Measurements from ENCODE around the gene TCP11. TPM values are rescaled to one million over a fixed set of nuclear protein-coding genes. Genes with fewer than 3 reads are reported as not detected.

Gene TCP11
- total RNA-seq, 1 experiment from 2014 or later: not detected

DNA sequence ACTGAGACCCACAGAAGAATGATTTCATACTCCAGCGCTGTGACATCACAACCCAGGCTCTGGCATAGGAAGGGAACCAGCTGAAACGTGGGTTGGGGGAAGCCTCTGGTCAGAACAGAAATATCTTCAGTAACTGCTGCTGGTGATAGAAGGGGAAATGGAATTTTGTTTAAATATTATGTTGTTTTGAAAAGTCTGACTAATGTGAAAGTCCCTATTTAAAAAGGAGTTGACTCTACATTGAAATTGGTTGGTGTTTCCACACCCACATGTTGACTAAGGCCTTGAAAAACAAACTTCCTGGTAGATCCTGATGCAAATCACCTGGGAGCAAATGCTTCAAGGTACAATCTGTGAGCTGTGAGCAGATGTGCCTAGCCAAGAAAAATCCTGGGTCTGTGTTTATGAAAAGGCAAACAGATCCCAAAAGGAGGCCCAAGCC is 24.5 kb upstream of the TCP11 start:
- peaks cover 5% of the 10 kb centered on the region in 2 experiments; a peak in 4 of 5 replicates for H3K9me3 Mint-ChIP-seq
- H2AK5ac ChIP-seq (ENCODE audit: insufficient read length, low read length): no peak overlapping the region
- no peaks in the 10 kb centered on the region for H4K20me1 ChIP-seq (ENCODE audit: control insufficient read depth, insufficient read depth, insufficient read length)
- no peak overlapping the region for H4K5ac ChIP-seq (ENCODE audit: insufficient read length, low read depth, low read length)
- no peak overlapping the region for H3K27ac Mint-ChIP-seq
- H2BK20ac ChIP-seq (ENCODE audit: low read depth, low read length, poor library complexity, severe bottlenecking): no peak overlapping the region
- H3K4me3 Mint-ChIP-seq: no peak overlapping the region
- H3K27ac ChIP-seq (ENCODE audit: insufficient read length, low read depth, low read length): no peak overlapping the region
- H3K18ac ChIP-seq (ENCODE audit: insufficient read length, low read depth, low read length): no peak overlapping the region
- H3K23me2 ChIP-seq (ENCODE audit: insufficient read length, low read depth, low read length, poor library complexity, severe bottlenecking): no peaks in the 10 kb centered on the region
- no peak overlapping the region for H2BK120ac ChIP-seq (ENCODE audit: low read depth, low read length, poor library complexity, severe bottlenecking)
- peaks cover 13% of the 10 kb centered on the region in 2 experiments; a peak in 3 of 4 replicates for H3K4me1 Mint-ChIP-seq
- H3K27me3 Mint-ChIP-seq (ENCODE audit: low read depth): peaks cover 44% of the 10 kb centered on the region
- H3K79me2 ChIP-seq (ENCODE audit: insufficient read depth, low read length): no peaks in the 10 kb centered on the region
- H3K27me3 ChIP-seq (ENCODE audit: insufficient read depth, low read length): no peaks in the 10 kb centered on the region
- TF ChIP-seq, protein P1, sequence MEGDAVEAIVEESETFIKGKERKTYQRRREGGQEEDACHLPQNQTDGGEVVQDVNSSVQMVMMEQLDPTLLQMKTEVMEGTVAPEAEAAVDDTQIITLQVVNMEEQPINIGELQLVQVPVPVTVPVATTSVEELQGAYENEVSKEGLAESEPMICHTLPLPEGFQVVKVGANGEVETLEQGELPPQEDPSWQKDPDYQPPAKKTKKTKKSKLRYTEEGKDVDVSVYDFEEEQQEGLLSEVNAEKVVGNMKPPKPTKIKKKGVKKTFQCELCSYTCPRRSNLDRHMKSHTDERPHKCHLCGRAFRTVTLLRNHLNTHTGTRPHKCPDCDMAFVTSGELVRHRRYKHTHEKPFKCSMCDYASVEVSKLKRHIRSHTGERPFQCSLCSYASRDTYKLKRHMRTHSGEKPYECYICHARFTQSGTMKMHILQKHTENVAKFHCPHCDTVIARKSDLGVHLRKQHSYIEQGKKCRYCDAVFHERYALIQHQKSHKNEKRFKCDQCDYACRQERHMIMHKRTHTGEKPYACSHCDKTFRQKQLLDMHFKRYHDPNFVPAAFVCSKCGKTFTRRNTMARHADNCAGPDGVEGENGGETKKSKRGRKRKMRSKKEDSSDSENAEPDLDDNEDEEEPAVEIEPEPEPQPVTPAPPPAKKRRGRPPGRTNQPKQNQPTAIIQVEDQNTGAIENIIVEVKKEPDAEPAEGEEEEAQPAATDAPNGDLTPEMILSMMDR (conservative IDR thresholded peaks at IDR 0.05): no peak
- no peaks in the 10 kb centered on the region for H3K4me1 ChIP-seq (ENCODE audit: insufficient read depth, low read length)
- no peak overlapping the region for H3K14ac ChIP-seq (ENCODE audit: insufficient read depth, low read length)
- H3K4ac ChIP-seq (ENCODE audit: low read depth, low read length): no peak overlapping the region
- H2BK12ac ChIP-seq (ENCODE audit: insufficient read length, low read depth, low read length): no peak overlapping the region
- H3K36me3 Mint-ChIP-seq (ENCODE audit: insufficient read depth in 1 of 3, low read depth in 3 of 3): peaks cover 0 to 6% (median 5%) of the 10 kb centered on the region in 3 experiments; a peak in 3 of 7 replicates
- no peak overlapping the region for H3K56ac ChIP-seq (ENCODE audit: insufficient read length, low read depth, low read length)
- H3K4me2 ChIP-seq (ENCODE audit: insufficient read depth, insufficient read length, low read length): no peak overlapping the region
- no peak overlapping the region for H4K8ac ChIP-seq (replicated peaks; ENCODE audit: insufficient read length, low read depth, low read length)
- no peak overlapping the region for H4K91ac ChIP-seq (ENCODE audit: insufficient read length, low read depth, low read length)
- H3T11ph ChIP-seq (ENCODE audit: low read length): no peak overlapping the region
- DNase-seq: no peak
- no CpG with 5 or more reads among the region's 2 CpGs for WGBS (ENCODE audit: extremely low coverage, insufficient read length, low lambda C conversion rate)
- no peak overlapping the region for H3K23ac ChIP-seq (ENCODE audit: insufficient read length, low read depth, low read length)
- H3K79me1 ChIP-seq (ENCODE audit: insufficient read depth, low read depth, low read length, poor library complexity, severe bottlenecking): no peaks in the 10 kb centered on the region
- no peaks in the 10 kb centered on the region for H3K9me3 ChIP-seq (ENCODE audit: control insufficient read depth, low read depth, low read length)
- H2BK15ac ChIP-seq (ENCODE audit: low read depth, low read length): no peak overlapping the region
- no peak overlapping the region for H3K9ac ChIP-seq (ENCODE audit: extremely low read depth, insufficient read length, low read length)
- H2BK5ac ChIP-seq (ENCODE audit: insufficient read length, low read length): no peak overlapping the region
- no peak overlapping the region for H2AFZ ChIP-seq (ENCODE audit: low read length)
